ENCODE data around the gene RNF220. TPM values are rescaled to one million over a fixed set of nuclear protein-coding genes. Genes with fewer than 3 reads are reported as not detected.
"Not testable (repeated sequence)": the region's sequence is repeated elsewhere in the genome, so short reads cannot be mapped to it uniquely, and the experiment has no call there.

The RNF220 gene
- total RNA-seq, 6 experiments from 2014 or later = 19.2 to 57.9 (median 23.0) TPM

GRCh38 chr1:44559330-44559729, 154.3 kb downstream of the RNF220 start:
- no peak overlapping the region for H3K27ac ChIP-seq
- H3K4me1 ChIP-seq = no peaks in the 10 kb centered on the region
- intact Hi-C loops (cut with DNase I) = no loop called here
- DNase-seq (no peak), ATAC-seq (no peak)
- H3K36me3 ChIP-seq = no peaks in the 10 kb centered on the region
- no peaks in the 10 kb centered on the region for H3K9me3 ChIP-seq
- TF ChIP-seq CTCF (IDR thresholded peaks at IDR 0.05) (no peak), POLR2A (IDR thresholded peaks at IDR 0.05) (no peak)
- H3K27me3 ChIP-seq = no peaks in the 10 kb centered on the region
- no peak overlapping the region for H3K4me3 ChIP-seq
- WGBS (ENCODE audit: insufficient coverage, low coverage, low lambda C conversion rate, missing lambda C conversion rate) = 64% methylated on average over 11 of the region's 13 CpGs

- Histone ChIP-seq H3K9me3 (no peaks in the 10 kb centered on the region), H3K27me3 (no peaks in the 10 kb centered on the region), H3K27ac (no peak overlapping the region), H3K4me1 (no peaks in the 10 kb centered on the region), H3K4me3 (no peak overlapping the region), H3K36me3 (no peaks in the 10 kb centered on the region)
- ATAC-seq (no peak), DNase-seq (no peak)
- 91% methylated on average over 4 of the region's 6 CpGs for WGBS (ENCODE audit: insufficient coverage, low coverage, low lambda C conversion rate, missing lambda C conversion rate)
- TF ChIP-seq CTCF (IDR thresholded peaks at IDR 0.05) = no peak
- no peak for TF ChIP-seq POLR2A (IDR thresholded peaks at IDR 0.05)
- intact Hi-C loops (cut with DNase I) = no loop called here
Measured at GRCh38 chr1:44559913-44560312, 154.9 kb downstream of the RNF220 start.

- no CpG with 5 or more reads among the region's 3 CpGs for WGBS (ENCODE audit: insufficient coverage, low coverage, low lambda C conversion rate, missing lambda C conversion rate)
- H3K4me3 ChIP-seq; DNase-seq; H3K27me3 ChIP-seq; H3K4me1 ChIP-seq; ATAC-seq; H3K27ac ChIP-seq; H3K9me3 ChIP-seq; intact Hi-C loops (cut with DNase I); H3K36me3 ChIP-seq: not testable (repeated sequence)
Measured at GRCh38 chr1:44560696-44561095, 155.6 kb downstream of the RNF220 start.

GRCh38 chr1:44565259-44565750, 160.2 kb downstream of the RNF220 start:
- no peak for TF ChIP-seq CTCF (IDR thresholded peaks at IDR 0.05)
- TF ChIP-seq POLR2A (IDR thresholded peaks at IDR 0.05) = no peak
- Histone ChIP-seq H3K27me3 (no peaks in the 10 kb centered on the region), H3K27ac (no peak overlapping the region), H3K9me3 (no peaks in the 10 kb centered on the region), H3K4me1 (no peaks in the 10 kb centered on the region), H3K36me3 (no peaks in the 10 kb centered on the region), H3K4me3 (no peak overlapping the region)
- no peak for DNase-seq
- no peak for ATAC-seq
- intact Hi-C loops (cut with DNase I) = no loop called here
- 58% methylated on average over 3 of the region's 5 CpGs for WGBS (ENCODE audit: insufficient coverage, low coverage, low lambda C conversion rate, missing lambda C conversion rate)

GRCh38 chr1:44565833-44566232, 160.8 kb downstream of the RNF220 start:
- H3K27me3 ChIP-seq = no peaks in the 10 kb centered on the region
- intact Hi-C loops (cut with DNase I) = no loop called here
- no peak overlapping the region for H3K4me3 ChIP-seq
- no peaks in the 10 kb centered on the region for H3K4me1 ChIP-seq
- no peak for ATAC-seq
- DNase-seq = no peak
- WGBS (ENCODE audit: insufficient coverage, low coverage, low lambda C conversion rate, missing lambda C conversion rate) = 64% methylated on average over 3 of the region's 6 CpGs
- H3K27ac ChIP-seq = no peak overlapping the region
- H3K36me3 ChIP-seq = no peaks in the 10 kb centered on the region
- no peaks in the 10 kb centered on the region for H3K9me3 ChIP-seq
- TF ChIP-seq POLR2A (IDR thresholded peaks at IDR 0.05) = no peak
- TF ChIP-seq CTCF (IDR thresholded peaks at IDR 0.05) = no peak
